H1 (cell line): ENCODE measurements around the gene CA5A. TPM values are rescaled to one million over a fixed set of nuclear protein-coding genes. Genes with fewer than 3 reads are reported as not detected.
"Not testable (repeated sequence)": the region's sequence is repeated elsewhere in the genome, so short reads cannot be mapped to it uniquely, and the experiment has no call there.

Experiments used
- CTCF ChIA-PET: fragments of 300-600 bp; sonication (Branson Sonifier 250); formaldehyde crosslinking; loops from one replicate; lab custom pipeline; 2021; ENCODE audit not compliant: partially characterized antibody; lab: Charles Lee
- POLR2A ChIA-PET: fragments of 300-600 bp; sonication (Branson Sonifier 250); formaldehyde crosslinking; loops from one replicate; lab custom pipeline; 2021; ENCODE audit warnings: inconsistent platforms; ENCODE audit not compliant: partially characterized antibody; lab: Charles Lee
- DNase-seq, 2 experiments: peaks; one replicate each; pipeline versions ENCODE4 v3.0.0 to v3.0.0-alpha.2; 2010 to 2022; ENCODE audit warnings: low spot score in 2 of 2, low read depth in 1 of 2, mixed read lengths in 1 of 2
- FAIRE-seq: peaks from 2 replicates; lab custom pipeline; 2011; peaks lifted over from hg19 to GRCh38; lab: Jason Lieb, UNC
- H2AFZ ChIP-seq: 2 replicates; pipeline ENCODE4 v1.8.1; 2012; ENCODE audit warnings: low read length, inconsistent platforms
- H2AK5ac ChIP-seq: 2 replicates; pipeline ENCODE4 v1.6.1; 2013; ENCODE audit warnings: low read depth, low read length
- H2BK120ac ChIP-seq: replicated peaks from 2 replicates; pipeline ENCODE3; 2013; ENCODE audit warnings: low read depth, low read length, inconsistent platforms
- H2BK12ac ChIP-seq: 2 replicates; pipeline ENCODE4 v1.6.1; 2013; ENCODE audit warnings: low read depth, low read length
- H2BK15ac ChIP-seq: 2 replicates; pipeline ENCODE4 v1.6.1; 2013; ENCODE audit warnings: low read length
- H2BK20ac ChIP-seq: 2 replicates; pipeline ENCODE4 v1.6.1; 2013; ENCODE audit warnings: low read length
- H2BK5ac ChIP-seq: 2 replicates; pipeline ENCODE4 v1.6.1; 2013; ENCODE audit warnings: low read depth, low read length
- H3K14ac ChIP-seq: 2 replicates; pipeline ENCODE4 v1.6.1; 2013; ENCODE audit warnings: inconsistent platforms; ENCODE audit not compliant: insufficient read length
- H3K18ac ChIP-seq: 2 replicates; pipeline ENCODE4 v1.6.1; 2013; ENCODE audit warnings: low read length; ENCODE audit errors: extremely low read depth
- H3K23ac ChIP-seq: 2 replicates; pipeline ENCODE4 v1.6.1; 2013; ENCODE audit warnings: inconsistent platforms; ENCODE audit not compliant: insufficient read length
- H3K23me2 ChIP-seq: 2 replicates; pipeline ENCODE4 v1.6.1; 2013; ENCODE audit warnings: low read depth, low read length
- H3K27ac ChIP-seq: 2 replicates; pipeline ENCODE4 v1.6.1; 2011; ENCODE audit warnings: low read depth, low read length, inconsistent platforms
- H3K27me3 ChIP-seq, 4 experiments: replicated peaks in 1 of 4; 1 replicate in 1 of 4; 2 replicates in 3 of 4; pipeline versions ENCODE4 v1.6.1 to v1.8.1; 2011 to 2013; ENCODE audit warnings: low read length in 3 of 4, mild to moderate bottlenecking in 3 of 4, inconsistent platforms in 2 of 4, mixed read lengths in 2 of 4, moderate library complexity in 1 of 4; ENCODE audit not compliant: control insufficient read depth in 3 of 4, insufficient read depth in 3 of 4; ENCODE audit errors: extremely low read depth in 1 of 4
- H3K36me3 ChIP-seq, 4 experiments: 2 replicates each; pipeline versions ENCODE4 v1.6.1 to v1.8.1; 2011 to 2013; ENCODE audit warnings: mild to moderate bottlenecking in 4 of 4, low read length in 3 of 4, moderate library complexity in 2 of 4, control low read depth in 1 of 4, inconsistent platforms in 1 of 4; ENCODE audit not compliant: insufficient read depth in 4 of 4, control insufficient read depth in 2 of 4
- H3K4ac ChIP-seq: replicated peaks from 2 replicates; pipeline ENCODE3; 2013; ENCODE audit warnings: low read length, low read depth, mixed read lengths, inconsistent platforms; ENCODE audit not compliant: insufficient read length
- H3K4me1 ChIP-seq, 4 experiments: replicated peaks in 1 of 4; 1 replicate in 1 of 4; 2 replicates in 3 of 4; pipeline versions ENCODE4 v1.6.1 to v1.8.1; 2011 to 2013; ENCODE audit warnings: low read length in 3 of 4, inconsistent platforms in 2 of 4, mixed read lengths in 1 of 4; ENCODE audit not compliant: insufficient read depth in 4 of 4, control insufficient read depth in 3 of 4
- H3K4me2 ChIP-seq, 2 experiments: 2 replicates each; pipeline versions ENCODE4 v1.6.1 to v1.8.1; 2011 to 2013; ENCODE audit warnings: low read depth in 2 of 2, low read length in 2 of 2, control low read depth in 1 of 2, inconsistent platforms in 1 of 2, mild to moderate bottlenecking in 1 of 2; ENCODE audit not compliant: insufficient read depth in 1 of 2
- H3K4me3 ChIP-seq, 4 experiments: fragments of 200-600, 300-600 bp in 1 of 4; sonication (generic), shearing (Covaris generic), sonication (Bioruptor Twin) in 1 of 4; 2 replicates each; pipeline versions ENCODE4 v1.5.1 to v1.8.1; 2011 to 2016; ENCODE audit warnings: low read length in 4 of 4, low read depth in 3 of 4, control low read depth in 2 of 4, inconsistent platforms in 2 of 4, mild to moderate bottlenecking in 2 of 4, mixed read lengths in 1 of 4, moderate library complexity in 1 of 4; ENCODE audit not compliant: insufficient read depth in 2 of 4; ENCODE audit errors: extremely low read depth in 1 of 4
- H3K56ac ChIP-seq: replicated peaks from 2 replicates; pipeline ENCODE3; 2013; ENCODE audit warnings: low read depth, mild to moderate bottlenecking, mixed read lengths, low read length, inconsistent platforms; ENCODE audit not compliant: insufficient read length
- H3K79me1 ChIP-seq: 2 replicates; pipeline ENCODE4 v1.6.1; 2013; ENCODE audit warnings: low read depth, low read length, control low read depth
- H3K79me2 ChIP-seq, 2 experiments: 2 replicates each; pipeline versions ENCODE4 v1.6.1 to v1.8.1; 2012 to 2013; ENCODE audit warnings: low read length in 2 of 2, mild to moderate bottlenecking in 2 of 2, inconsistent platforms in 1 of 2; ENCODE audit not compliant: insufficient read depth in 2 of 2, control insufficient read depth in 1 of 2
- H3K9ac ChIP-seq, 4 experiments: replicated peaks in 1 of 4; 1 replicate in 1 of 4; 2 replicates in 3 of 4; pipeline versions ENCODE4 v1.6.1 to v1.8.1; 2011 to 2013; ENCODE audit warnings: low read depth in 3 of 4, low read length in 3 of 4, control low read depth in 2 of 4, mild to moderate bottlenecking in 2 of 4, moderate library complexity in 2 of 4, inconsistent platforms in 1 of 4; ENCODE audit errors: extremely low read depth in 1 of 4
- H3K9me3 ChIP-seq, 2 experiments: 2 replicates each; pipeline versions ENCODE4 v1.6.1 to v1.8.1; 2012 to 2013; ENCODE audit warnings: mild to moderate bottlenecking in 2 of 2, moderate library complexity in 2 of 2, control low read depth in 1 of 2, inconsistent platforms in 1 of 2, low read depth in 1 of 2, low read length in 1 of 2, mixed read lengths in 1 of 2; ENCODE audit not compliant: insufficient read depth in 2 of 2
- H4K20me1 ChIP-seq, 2 experiments: replicated peaks in 1 of 2; 2 replicates each; pipeline versions ENCODE3 to v1.8.1; 2011 to 2013; ENCODE audit warnings: inconsistent platforms in 2 of 2, low read length in 2 of 2, mild to moderate bottlenecking in 1 of 2; ENCODE audit not compliant: insufficient read depth in 2 of 2, control insufficient read depth in 1 of 2
- H4K5ac ChIP-seq: 2 replicates; pipeline ENCODE4 v1.6.1; 2013; ENCODE audit warnings: low read length, low read depth, mixed read lengths, inconsistent platforms; ENCODE audit not compliant: insufficient read length
- H4K8ac ChIP-seq: 2 replicates; pipeline ENCODE4 v1.8.0; 2013; ENCODE audit warnings: mild to moderate bottlenecking, moderate library complexity, low read length, inconsistent platforms; ENCODE audit not compliant: insufficient read depth; ENCODE audit errors: extremely low read depth
- H4K91ac ChIP-seq: replicated peaks from 2 replicates; pipeline ENCODE3; 2013; ENCODE audit warnings: low read length, mixed read lengths, inconsistent platforms; ENCODE audit not compliant: insufficient read length
- WGBS, 2 experiments: shearing (Covaris generic) in 1 of 2; methylation state at CpG; one replicate each; pipeline versions ENCODE4 v1.1.6 to v1.1.7; 2013 to 2015; ENCODE audit warnings: low lambda C conversion rate in 2 of 2, mixed read lengths in 2 of 2, inconsistent platforms in 1 of 2, low coverage in 1 of 2, missing lambda C conversion rate in 1 of 2; ENCODE audit not compliant: insufficient replicate concordance in 2 of 2, insufficient coverage in 1 of 2, insufficient read length in 1 of 2; ENCODE audit errors: extremely low coverage in 1 of 2, missing lambda C conversion rate in 1 of 2; 5-methylcytosine and 5-hydroxymethylcytosine counted together
- polyA plus RNA-seq, 7 experiments: library from polyadenylated mRNA; depleted of rRNA in 3 of 7; stranded (reverse) in 5 of 7; unstranded in 2 of 7; fragments of >200 nt in 5 of 7; fragments of 200-250 nt in 2 of 7; gene quantifications; 1 replicate in 5 of 7; 2 replicates in 1 of 7; 4 replicates in 1 of 7; pipeline versions ENCODE4 v1.2.1 to v1.2.3, GENCODE V29; 2011 to 2013; ENCODE audit warnings: missing spikeins in 2 of 7, mixed read lengths in 2 of 7
- total RNA-seq: library from RNA; stranded (reverse); fragmentation: NEBNext Ultra II Directional; extraction: Animal tissue kit (Norgen Biotek cat#: 25700); gene quantifications from 2 replicates; pipeline ENCODE4 v1.2.1, GENCODE V29; 2021

The CA5A gene
- total and polyA plus RNA-seq, 2 of the 8 experiments (the other 6 are each of a cell fraction or from before 2014, with no cell fraction given) = not detected

DNA sequence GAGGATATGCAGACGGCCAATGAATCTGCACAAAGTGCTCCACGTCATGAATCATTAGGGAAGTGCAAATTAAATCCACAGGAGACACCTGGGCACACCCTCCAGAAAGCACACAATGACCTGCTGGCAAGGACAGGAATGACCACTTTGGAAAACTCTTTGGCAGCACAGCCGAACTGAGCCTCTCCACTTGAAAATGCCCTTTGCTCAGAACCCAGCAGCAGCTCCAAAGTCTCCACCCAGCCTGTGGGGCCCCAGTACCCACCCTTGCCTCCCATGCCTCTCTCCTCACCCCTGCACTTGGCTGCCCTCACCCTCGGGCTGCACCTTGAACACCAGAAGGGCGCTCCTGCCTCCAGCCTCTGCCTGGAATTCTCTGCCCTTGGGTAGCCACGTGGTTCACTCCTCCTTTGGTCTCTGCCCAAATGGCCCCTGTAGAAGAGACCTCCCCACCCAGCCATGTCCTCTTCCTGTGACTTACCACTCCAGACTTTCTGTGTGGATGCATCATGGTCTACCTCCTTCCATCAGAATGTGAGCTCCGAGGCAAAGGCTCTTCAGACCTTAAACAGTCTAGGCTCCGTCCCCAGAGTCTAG is 50.9 kb downstream of the CA5A start:
- not testable (repeated sequence) for H3K9ac ChIP-seq, H3K4me1 ChIP-seq, H3K14ac ChIP-seq, H2BK20ac ChIP-seq, DNase-seq, H3K18ac ChIP-seq, H2BK120ac ChIP-seq, H2BK5ac ChIP-seq, H3K4ac ChIP-seq, H2AK5ac ChIP-seq, H3K23me2 ChIP-seq, H3K27ac ChIP-seq, H2BK12ac ChIP-seq, H4K5ac ChIP-seq, H4K20me1 ChIP-seq, H3K23ac ChIP-seq, FAIRE-seq, H3K4me2 ChIP-seq, H3K36me3 ChIP-seq, H2AFZ ChIP-seq, H3K79me1 ChIP-seq, H4K91ac ChIP-seq, H3K56ac ChIP-seq, H3K9me3 ChIP-seq, H3K79me2 ChIP-seq, H2BK15ac ChIP-seq, H4K8ac ChIP-seq, H3K4me3 ChIP-seq, H3K27me3 ChIP-seq
- 82% methylated on average over 8 of the region's 8 CpGs; no CpG with 5 or more reads in 1 of the 2 experiments for WGBS, 2 experiments
- POLR2A ChIA-PET = interaction anchor here (0.6 to 1.2 kb wide), 3 partner anchors 10 to 275 kb away, joined by 3 to 5 read pairs (median 3); no protein-coding TSS in a partner anchor
- CTCF ChIA-PET = interaction anchor here (1.2 to 1.6 kb wide), 2 partner anchors 107 to 116 kb away, joined by 3 to 5 read pairs; no protein-coding TSS in a partner anchor
